T47D (cell line): ENCODE measurements around the gene EID2.

Experiments
- DNase-seq, 2 experiments: peaks; one replicate each; pipeline versions ENCODE4 v3.0.0 to v3.0.0-alpha.2; 2011 to 2012; ENCODE audit warnings: low read depth in 1 of 2, low spot score in 1 of 2
- JUND ChIP-seq: IDR thresholded peaks from 2 replicates; pipeline ENCODE4 v1.6.1; 2012; ENCODE audit warnings: low read depth
- in situ Hi-C: cut with HindIII; loops from 2 replicates; pipeline ENCODE4 v1.10.0; 2016; ENCODE audit warnings: low sequenced_read_pairs, low pct_unique_long_range_greater_than_20kb

Gene EID2

GRCh38 chr19:39553082-39553652 lies 13.2 kb upstream of the EID2 start:
- in situ Hi-C loops: no loop called here
- no peak for TF ChIP-seq JUND
- DNase-seq: no peak

GRCh38 chr19:39550197-39550596 lies 10.2 kb upstream of the EID2 start:
- DNase-seq: no peak
- in situ Hi-C loops: no loop called here
- TF ChIP-seq JUND: no peak

GRCh38 chr19:39546599-39546998 lies 6.6 kb upstream of the EID2 start:
- no peak for DNase-seq
- in situ Hi-C loops: no loop called here
- no peak for TF ChIP-seq JUND

GRCh38 chr19:39544911-39545310 lies 5.0 kb upstream of the EID2 start:
- in situ Hi-C loops: no loop called here
- no peak for DNase-seq
- no peak for TF ChIP-seq JUND

GRCh38 chr19:39544226-39544903 lies 4.4 kb upstream of the EID2 start:
- no peak for DNase-seq
- in situ Hi-C loops: no loop called here
- TF ChIP-seq JUND: no peak

- DNase-seq: no peak
- TF ChIP-seq JUND: no peak
- in situ Hi-C loops: no loop called here
Measured at GRCh38 chr19:39543477-39543857, 3.5 kb upstream of the EID2 start.

- in situ Hi-C loops: no loop called here
- TF ChIP-seq JUND: no peak
- DNase-seq: no peak
Measured at GRCh38 chr19:39542206-39542605, 2.2 kb upstream of the EID2 start.

GRCh38 chr19:39540333-39540673 lies 342 bp upstream of the EID2 start:
- no peak for TF ChIP-seq JUND
- in situ Hi-C loops: no loop called here

GRCh38 chr19:39539165-39539517 lies 820 bp downstream of the EID2 start:
- DNase-seq: no peak
- no peak for TF ChIP-seq JUND
- in situ Hi-C loops: no loop called here

More at GRCh38 chr19:39540333-39540673, 342 bp upstream of the EID2 start:
- no peak for DNase-seq

- no peak for DNase-seq
- in situ Hi-C loops: no loop called here
- no peak for TF ChIP-seq JUND
Measured at GRCh38 chr19:39533791-39534190, 6.2 kb downstream of the EID2 start.

- DNase-seq: no peak
- in situ Hi-C loops: no loop called here
- no peak for TF ChIP-seq JUND
Measured at GRCh38 chr19:39533003-39533512, 6.9 kb downstream of the EID2 start.

- in situ Hi-C loops: no loop called here
- DNase-seq: peak; percentile 90 to 92
- TF ChIP-seq JUND: no peak
Measured at GRCh38 chr19:39532233-39533002, 7.5 kb downstream of the EID2 start, which contains the start of gene EID2B. EID2B (minus strand) TSS chr19:39532852; CDS start chr19:39532802, 50 bp downstream.

- no peak for TF ChIP-seq JUND
- no peak for DNase-seq
- in situ Hi-C loops: no loop called here
Measured at GRCh38 chr19:39531834-39532232, 8.1 kb downstream of the EID2 start.
